IMR-90 (cell line): ENCODE results near the gene COPS7A. TPM values are rescaled to one million over a fixed set of nuclear protein-coding genes. Genes with fewer than 3 reads are reported as not detected.

Experiments used
- ATAC-seq: fragments of 200-7000 bp; cut with Tn5 transposase; 2 replicates; pipeline ENCODE4 v1.9.1; 2020; ENCODE audit warnings: low read depth, mild to moderate bottlenecking, moderate library complexity
- BruUV-seq: library from RNA; stranded (reverse); fragments of 400-500 nt; replicated peaks from 2 replicates; lab custom pipeline; 2021; lab: Mats Ljungman, UMichigan
- CTCF ChIA-PET: fragments of 300-600 bp; formaldehyde crosslinking; extraction: SDS; loops from one replicate; lab custom pipeline; 2021; ENCODE audit warnings: antibody characterized with exemption; lab: Yijun Ruan, JAX
- POLR2A ChIA-PET: fragments of 300-600 bp; sonication (Branson Sonifier 250); formaldehyde crosslinking; loops from one replicate; lab custom pipeline; 2022; ENCODE audit warnings: antibody characterized with exemption; ENCODE audit not compliant: unreplicated experiment; lab: Charles Lee
- DNase-seq: peaks from one replicate; pipeline ENCODE4 v3.0.0; 2013
- H2AFZ ChIP-seq: replicated peaks from 2 replicates; pipeline ENCODE3; 2013; ENCODE audit warnings: low read length, mild to moderate bottlenecking; ENCODE audit not compliant: poor library complexity
- H2AK5ac ChIP-seq: 2 replicates; pipeline ENCODE4 v1.6.1; 2013; ENCODE audit warnings: low read depth, low read length, inconsistent platforms
- H2AK9ac ChIP-seq: replicated peaks from 2 replicates; pipeline ENCODE3; 2013; ENCODE audit warnings: mild to moderate bottlenecking, low read depth, low read length, moderate library complexity; ENCODE audit not compliant: poor library complexity
- H2BK120ac ChIP-seq: 2 replicates; pipeline ENCODE4 v1.6.1; 2013; ENCODE audit warnings: low read depth, low read length, inconsistent platforms
- H2BK15ac ChIP-seq: 3 replicates; pipeline ENCODE4 v1.6.1; 2013; ENCODE audit warnings: low read depth, low read length, inconsistent platforms
- H2BK20ac ChIP-seq: 2 replicates; pipeline ENCODE4 v1.6.1; 2013; ENCODE audit warnings: low read depth, mild to moderate bottlenecking, inconsistent platforms, low read length, moderate library complexity
- H2BK5ac ChIP-seq: 2 replicates; pipeline ENCODE4 v1.6.1; 2013; ENCODE audit warnings: mild to moderate bottlenecking, low read depth, low read length, inconsistent platforms; ENCODE audit not compliant: poor library complexity, severe bottlenecking
- H3K14ac ChIP-seq: replicated peaks from 2 replicates; pipeline ENCODE4 v1.6.1; 2013; ENCODE audit warnings: low read depth, low read length, inconsistent platforms
- H3K18ac ChIP-seq: 2 replicates; pipeline ENCODE4 v1.6.1; 2013; ENCODE audit warnings: low read depth, low read length, control low read depth
- H3K23ac ChIP-seq: 2 replicates; pipeline ENCODE4 v1.6.1; 2013; ENCODE audit warnings: low read depth, low read length, inconsistent platforms
- H3K27ac ChIP-seq: 2 replicates; pipeline ENCODE4 v1.5.1; 2013; ENCODE audit warnings: mild to moderate bottlenecking, control low read depth, low read length; ENCODE audit not compliant: insufficient read depth
- H3K27me3 ChIP-seq: 2 replicates; pipeline ENCODE4 v1.6.1; 2013; ENCODE audit warnings: low read length; ENCODE audit not compliant: control insufficient read depth, insufficient read depth
- H3K36me3 ChIP-seq: 2 replicates; pipeline ENCODE4 v1.6.1; 2013; ENCODE audit warnings: low read length, mixed read lengths; ENCODE audit not compliant: control insufficient read depth, insufficient read depth
- H3K4ac ChIP-seq: 2 replicates; pipeline ENCODE4 v1.6.1; 2013; ENCODE audit warnings: low read depth, low read length, inconsistent platforms
- H3K4me1 ChIP-seq: 2 replicates; pipeline ENCODE4 v1.6.1; 2013; ENCODE audit warnings: low read length, mixed read lengths; ENCODE audit not compliant: control insufficient read depth, insufficient read depth
- H3K4me2 ChIP-seq: 2 replicates; pipeline ENCODE4 v1.6.1; 2013; ENCODE audit warnings: low read depth, mild to moderate bottlenecking, control low read depth, low read length, moderate library complexity
- H3K4me3 ChIP-seq: 2 replicates; pipeline ENCODE4 v1.5.1; 2013; ENCODE audit warnings: low read depth, mild to moderate bottlenecking, control low read depth, low read length, moderate library complexity; ENCODE audit not compliant: insufficient read depth
- H3K56ac ChIP-seq: 2 replicates; pipeline ENCODE4 v1.6.1; 2013; ENCODE audit warnings: low read length, inconsistent platforms; ENCODE audit not compliant: insufficient read depth; ENCODE audit errors: extremely low read depth
- H3K79me1 ChIP-seq, 2 experiments: 2 replicates each; pipeline ENCODE4 v1.6.1; 2013; ENCODE audit warnings: low read length in 2 of 2, inconsistent platforms in 1 of 2, low read depth in 1 of 2
- H3K9ac ChIP-seq: 2 replicates; pipeline ENCODE4 v1.6.1; 2013; ENCODE audit warnings: low read depth, low read length, control low read depth
- H3K9me1 ChIP-seq: 2 replicates; pipeline ENCODE4 v1.6.1; 2013; ENCODE audit warnings: low read length, inconsistent platforms; ENCODE audit not compliant: insufficient read depth
- H3K9me3 ChIP-seq: 2 replicates; pipeline ENCODE4 v1.6.1; 2013; ENCODE audit warnings: low read length; ENCODE audit not compliant: control insufficient read depth, insufficient read depth
- H4K20me1 ChIP-seq: 2 replicates; pipeline ENCODE4 v1.6.1; 2013; ENCODE audit warnings: low read length, inconsistent platforms; ENCODE audit not compliant: insufficient read depth
- H4K5ac ChIP-seq: 2 replicates; pipeline ENCODE4 v1.6.1; 2013; ENCODE audit warnings: mild to moderate bottlenecking, low read depth, low read length, control low read depth
- H4K8ac ChIP-seq, 2 experiments: 2 replicates each; pipeline ENCODE4 v1.6.1; 2013; ENCODE audit warnings: low read depth in 2 of 2, low read length in 2 of 2, control low read depth in 1 of 2, inconsistent platforms in 1 of 2
- H4K91ac ChIP-seq: 2 replicates; pipeline ENCODE4 v1.6.1; 2013; ENCODE audit warnings: low read depth, low read length, inconsistent platforms; ENCODE audit not compliant: insufficient read depth
- BHLHE40 ChIP-seq: fragments of 150-350 bp; IDR thresholded peaks from 2 replicates; pipeline ENCODE4 v1.6.1; 2016; ENCODE audit warnings: mild to moderate bottlenecking, low read depth, low read length
- CEBPB ChIP-seq: IDR thresholded peaks from 2 replicates; pipeline ENCODE4 v1.6.1; 2012; ENCODE audit warnings: low read depth, low read length, improper control_type of control experiment
- CHD1 ChIP-seq: IDR thresholded peaks from 2 replicates; pipeline ENCODE4 v1.6.1; 2012; ENCODE audit warnings: low read depth, low read length, improper control_type of control experiment
- ELK1 ChIP-seq: fragments of 150-350 bp; IDR thresholded peaks from 2 replicates; pipeline ENCODE4 v1.6.1; 2016; ENCODE audit warnings: low read depth, mild to moderate bottlenecking, low read length, moderate library complexity, borderline replicate concordance
- FOS ChIP-seq: fragments of 150-350 bp; IDR thresholded peaks from 2 replicates; pipeline ENCODE4 v1.6.1; 2016; ENCODE audit warnings: low read depth, low read length
- MAFK ChIP-seq: IDR thresholded peaks from 2 replicates; pipeline ENCODE4 v1.6.1; 2012; ENCODE audit warnings: low read depth, low read length, improper control_type of control experiment
- MAZ ChIP-seq: IDR thresholded peaks from 2 replicates; pipeline ENCODE4 v1.6.1; 2012; ENCODE audit warnings: low read depth, mild to moderate bottlenecking, low read length, improper control_type of control experiment, moderate library complexity, borderline replicate concordance
- MXI1 ChIP-seq: IDR thresholded peaks from 2 replicates; pipeline ENCODE4 v1.6.1; 2012; ENCODE audit warnings: low read depth, mild to moderate bottlenecking, low read length, moderate library complexity, borderline replicate concordance
- NFE2L2 ChIP-seq: fragments of 150-350 bp; IDR thresholded peaks from 2 replicates; pipeline ENCODE4 v1.6.1; 2016; ENCODE audit warnings: low read depth, mild to moderate bottlenecking, low read length
- POLR2A ChIP-seq: IDR thresholded peaks from 2 replicates; pipeline ENCODE4 v1.6.1; 2012; ENCODE audit warnings: mild to moderate bottlenecking, low read depth, low read length
- RAD21 ChIP-seq: IDR thresholded peaks from 2 replicates; pipeline ENCODE4 v1.6.1; 2012; ENCODE audit warnings: low read length, improper control_type of control experiment
- RCOR1 ChIP-seq: IDR thresholded peaks from 2 replicates; pipeline ENCODE4 v1.6.1; 2012; ENCODE audit warnings: mild to moderate bottlenecking, low read length, improper control_type of control experiment; ENCODE audit not compliant: insufficient replicate concordance
- RFX5 ChIP-seq: IDR thresholded peaks from 2 replicates; pipeline ENCODE4 v1.8.0; 2012; ENCODE audit warnings: low read depth, mild to moderate bottlenecking, low read length, moderate library complexity
- SMC3 ChIP-seq: fragments of 150-350 bp; IDR thresholded peaks from 2 replicates; pipeline ENCODE4 v1.6.1; 2016; ENCODE audit warnings: low read depth, mild to moderate bottlenecking, antibody characterized with exemption, low read length, moderate library complexity
- USF2 ChIP-seq: fragments of 150-350 bp; IDR thresholded peaks from 2 replicates; pipeline ENCODE4 v1.6.1; 2017; ENCODE audit warnings: mild to moderate bottlenecking, antibody characterized with exemption, low read length, low read depth
- WGBS, 2 experiments: methylation state at CpG; one replicate each; pipeline versions ENCODE4 v1.1.5 to v1.1.7; 2013; ENCODE audit warnings: missing lambda C conversion rate in 2 of 2; ENCODE audit not compliant: insufficient read length in 1 of 2; ENCODE audit errors: extremely low coverage in 2 of 2; 5-methylcytosine and 5-hydroxymethylcytosine counted together
- dilution Hi-C: fragments of 300-500 bp; cut with HindIII; formaldehyde crosslinking; loops from one replicate; pipeline ENCODE4 v1.14.3; 2018; ENCODE audit warnings: low sequenced_read_pairs; ENCODE audit not compliant: unreplicated experiment
- in situ Hi-C: fragments of 300-500 bp; cut with MboI; formaldehyde crosslinking; loops from 3 replicates; pipeline ENCODE4 v1.14.3; 2019; ENCODE audit warnings: low sequenced_read_pairs, inconsistent platforms, mixed read lengths
- intact Hi-C: fragments of 100-400 bp; cut with micrococcal nuclease; formaldehyde crosslinking; loops from 2 replicates; pipeline ENCODE4 v1.10.0; 2022
- polyA plus RNA-seq, 3 experiments: library from polyadenylated mRNA; depleted of rRNA; stranded (reverse); fragments of >200 nt; gene quantifications; 2 replicates each; pipeline ENCODE4 v1.2.3, GENCODE V29; 2012; ENCODE audit warnings: low replicate concordance in 1 of 3
- total RNA-seq: library from RNA; depleted of rRNA; stranded (reverse); fragments of >200 nt; gene quantifications from 2 replicates; pipeline ENCODE4 v1.2.3, GENCODE V29; 2012

COPS7A gene
- total and polyA plus RNA-seq, 2 of the 4 experiments (the other 2 are of a cell fraction): 58.8 to 135 TPM

- Histone ChIP-seq H3K56ac (no peak overlapping the region; the same call in 1 of the 2 replicates), H2BK120ac (no peak overlapping the region), H3K79me1 (peaks cover 10 to 17% of the 10 kb centered on the region in 2 experiments; a peak in 3 of 4 replicates), H2BK5ac (peak overlapping the region; percentile 2), H3K14ac (peak overlapping the region; percentile 37; the same call in 1 of the 2 replicates), H4K20me1 (no peaks in the 10 kb centered on the region), H3K4me1 (peaks cover 4% of the 10 kb centered on the region), H2AFZ (peak overlapping the region; percentile 82), H3K4me2 (peak overlapping the region; percentile 91), H3K36me3 (peaks cover 4% of the 10 kb centered on the region), H3K4me3 (peak overlapping the region; percentile 81), H3K9me3 (no peaks in the 10 kb centered on the region), H3K9ac (peak overlapping the region; percentile 90), H3K18ac (peak overlapping the region; percentile 42), H3K27me3 (peaks cover 3% of the 10 kb centered on the region; the same call in 1 of the 2 replicates), H3K27ac (peak overlapping the region; percentile 57), H4K91ac (peak overlapping the region; percentile 58; the same call in 1 of the 2 replicates), H3K4ac (peak overlapping the region; percentile 72), H3K9me1 (no peaks in the 10 kb centered on the region), H3K23ac (peak overlapping the region; percentile 88), H2BK20ac (no peak overlapping the region), H4K5ac (peak overlapping the region; percentile 84), H4K8ac (peak overlapping the region; percentile 21 to 86; a peak in 3 of 4 replicates), H2BK15ac (no peak overlapping the region), H2AK9ac (peak overlapping the region; percentile 88), H2AK5ac (peak overlapping the region; percentile 59)
- ATAC-seq: peak; percentile 63
- in situ Hi-C loops: no loop called here
- dilution Hi-C loops: no loop called here
- no TSS peak for BruUV-seq
- ChIA-PET POLR2A (interaction anchor here (0.6 to 1.0 kb wide), 3 partner anchors 10 to 104 kb away, joined by 4 to 5 read pairs (median 5); no protein-coding TSS in a partner anchor), CTCF (interaction anchor here (1.0 kb wide), 1 partner anchor 16 kb away, joined by 3 read pairs; no protein-coding TSS in a partner anchor)
- intact Hi-C loops: no loop called here
- no peak for DNase-seq
- 1% methylated on average over 21 of the region's 65 CpGs; no CpG with 5 or more reads in 1 of the 2 experiments for WGBS, 2 experiments
- TF ChIP-seq MXI1 (no peak), SMC3 (no peak), NFE2L2 (no peak), CHD1 (no peak), RAD21 (no peak), POLR2A (no peak), RCOR1 (no peak), FOS (no peak), CEBPB (no peak), BHLHE40 (no peak), MAFK (no peak), ELK1 (no peak), USF2 (no peak), MAZ (no peak; the same call in 1 of the 2 replicates), RFX5 (no peak)
Observed at GRCh38 chr12:6699989-6700645, 23.7 kb upstream of the COPS7A start.
